HUES6 (cell line): ENCODE data around the gene COA3.

ENCODE experiments used
- H3K27ac ChIP-seq: 2 replicates; pipeline ENCODE4 v1.7.0; 2013; ENCODE audit warnings: low read depth, mild to moderate bottlenecking, low read length, inconsistent platforms
- H3K27me3 ChIP-seq: 2 replicates; pipeline ENCODE4 v1.6.1; 2013; ENCODE audit warnings: low read length; ENCODE audit not compliant: control insufficient read depth, insufficient read depth
- H3K36me3 ChIP-seq: 2 replicates; pipeline ENCODE4 v1.6.1; 2013; ENCODE audit warnings: low read length; ENCODE audit not compliant: control insufficient read depth, insufficient read depth
- H3K4me1 ChIP-seq: 2 replicates; pipeline ENCODE4 v1.6.1; 2013; ENCODE audit warnings: low read length; ENCODE audit not compliant: control insufficient read depth, insufficient read depth
- H3K4me3 ChIP-seq: 2 replicates; pipeline ENCODE4 v1.5.1; 2013; ENCODE audit warnings: low read depth, low read length
- H3K9ac ChIP-seq: one replicate; pipeline ENCODE4 v1.6.1; 2013; ENCODE audit warnings: mild to moderate bottlenecking, low read length
- H3K9me3 ChIP-seq: 2 replicates; pipeline ENCODE4 v1.6.1; 2013; ENCODE audit warnings: low read depth, low read length; ENCODE audit not compliant: control insufficient read depth, insufficient read depth

COA3 gene

GRCh38 chr17:42766124-42766523 is 32.4 kb downstream of the COA3 start:
- no peak overlapping the region for H3K4me3 ChIP-seq
- no peaks in the 10 kb centered on the region for H3K9me3 ChIP-seq
- no peak overlapping the region for H3K9ac ChIP-seq
- no peak overlapping the region for H3K27ac ChIP-seq
- H3K27me3 ChIP-seq = peaks cover 15% of the 10 kb centered on the region
- H3K4me1 ChIP-seq = peaks cover 15% of the 10 kb centered on the region
- H3K36me3 ChIP-seq = no peaks in the 10 kb centered on the region

- peak overlapping the region; percentile 29 for H3K9ac ChIP-seq
Measured at GRCh38 chr17:42761638-42762037, 36.9 kb downstream of the COA3 start.

GRCh38 chr17:42760652-42761581 is 37.6 kb downstream of the COA3 start, which contains the start of gene RAMP2:
Gene RAMP2 (plus strand): TSS chr17:42761227. CDS start chr17:42761262, 35 bp downstream.
- peaks cover 45% of the 10 kb centered on the region for H3K27me3 ChIP-seq
- no peak within 1 kb of the TSS for H3K27ac ChIP-seq
- no peaks in the 10 kb centered on the region for H3K9me3 ChIP-seq
- peak within 1 kb of the TSS; percentile 68 for H3K4me3 ChIP-seq
- no peaks in the 10 kb centered on the region for H3K36me3 ChIP-seq
- peak within 1 kb of the TSS; percentile 29 for H3K9ac ChIP-seq
- H3K4me1 ChIP-seq = peaks cover 22% of the 10 kb centered on the region

More at GRCh38 chr17:42761638-42762037, 36.9 kb downstream of the COA3 start:
- Histone ChIP-seq H3K27ac (no peak overlapping the region), H3K27me3 (peaks cover 45% of the 10 kb centered on the region), H3K36me3 (no peaks in the 10 kb centered on the region), H3K4me3 (peak overlapping the region; percentile 68), H3K9me3 (no peaks in the 10 kb centered on the region), H3K4me1 (peaks cover 22% of the 10 kb centered on the region)

GRCh38 chr17:42759982-42760651 is 38.4 kb downstream of the COA3 start:
- Histone ChIP-seq H3K9me3 (no peaks in the 10 kb centered on the region), H3K36me3 (no peaks in the 10 kb centered on the region), H3K4me1 (peaks cover 22% of the 10 kb centered on the region), H3K27me3 (peaks cover 45% of the 10 kb centered on the region), H3K27ac (no peak overlapping the region), H3K9ac (peak overlapping the region; percentile 18), H3K4me3 (peak overlapping the region; percentile 68)

- no peaks in the 10 kb centered on the region for H3K9me3 ChIP-seq
- H3K9ac ChIP-seq = no peak overlapping the region
- H3K36me3 ChIP-seq = no peaks in the 10 kb centered on the region
- no peaks in the 10 kb centered on the region; the same call in 1 of the 2 replicates for H3K4me1 ChIP-seq
- H3K4me3 ChIP-seq = no peak overlapping the region
- H3K27me3 ChIP-seq = peaks cover 16% of the 10 kb centered on the region
- H3K27ac ChIP-seq = no peak overlapping the region
Measured at GRCh38 chr17:42754782-42755181, 43.7 kb downstream of the COA3 start.

GRCh38 chr17:42751628-42752027 is 46.9 kb downstream of the COA3 start:
- H3K4me1 ChIP-seq = peaks cover 16% of the 10 kb centered on the region
- H3K4me3 ChIP-seq = no peak overlapping the region
- no peak overlapping the region for H3K9ac ChIP-seq
- H3K27ac ChIP-seq = no peak overlapping the region
- H3K27me3 ChIP-seq = no peaks in the 10 kb centered on the region; the same call in 1 of the 2 replicates
- no peaks in the 10 kb centered on the region for H3K36me3 ChIP-seq
- H3K9me3 ChIP-seq = no peaks in the 10 kb centered on the region

GRCh38 chr17:42750739-42751344 is 47.7 kb downstream of the COA3 start:
- H3K9ac ChIP-seq = peak overlapping the region; percentile 8
- H3K9me3 ChIP-seq = no peaks in the 10 kb centered on the region
- peaks cover 6% of the 10 kb centered on the region for H3K27me3 ChIP-seq
- H3K36me3 ChIP-seq = no peaks in the 10 kb centered on the region
- peaks cover 16% of the 10 kb centered on the region for H3K4me1 ChIP-seq
- H3K27ac ChIP-seq = no peak overlapping the region
- H3K4me3 ChIP-seq = no peak overlapping the region

GRCh38 chr17:42748908-42749798 is 49.4 kb downstream of the COA3 start:
- H3K36me3 ChIP-seq = no peaks in the 10 kb centered on the region
- no peaks in the 10 kb centered on the region for H3K9me3 ChIP-seq
- H3K9ac ChIP-seq = no peak overlapping the region
- H3K27ac ChIP-seq = no peak overlapping the region
- H3K4me3 ChIP-seq = no peak overlapping the region
- peaks cover 15% of the 10 kb centered on the region for H3K27me3 ChIP-seq
- peaks cover 20% of the 10 kb centered on the region for H3K4me1 ChIP-seq

GRCh38 chr17:42748202-42748907 is 50.1 kb downstream of the COA3 start:
- Histone ChIP-seq H3K36me3 (no peaks in the 10 kb centered on the region), H3K27ac (no peak overlapping the region), H3K27me3 (peaks cover 15% of the 10 kb centered on the region), H3K9me3 (no peaks in the 10 kb centered on the region), H3K4me1 (peaks cover 28% of the 10 kb centered on the region), H3K4me3 (no peak overlapping the region), H3K9ac (no peak overlapping the region)
